GM21515 (cell line): ENCODE measurements around the gene GPR15LG.
A peak's percentile ranks its signal among the peaks of the same experiment; 100 is the strongest.
"Not testable (repeated sequence)": the region's sequence is repeated elsewhere in the genome, so short reads cannot be mapped to it uniquely, and the experiment has no call there.

Experiments used
- ATAC-seq: cut with Tn5 transposase; IDR thresholded peaks from one replicate; pipeline ENCODE4 v1.9.1; 2021; ENCODE audit not compliant: unreplicated experiment

Gene GPR15LG

DNA sequence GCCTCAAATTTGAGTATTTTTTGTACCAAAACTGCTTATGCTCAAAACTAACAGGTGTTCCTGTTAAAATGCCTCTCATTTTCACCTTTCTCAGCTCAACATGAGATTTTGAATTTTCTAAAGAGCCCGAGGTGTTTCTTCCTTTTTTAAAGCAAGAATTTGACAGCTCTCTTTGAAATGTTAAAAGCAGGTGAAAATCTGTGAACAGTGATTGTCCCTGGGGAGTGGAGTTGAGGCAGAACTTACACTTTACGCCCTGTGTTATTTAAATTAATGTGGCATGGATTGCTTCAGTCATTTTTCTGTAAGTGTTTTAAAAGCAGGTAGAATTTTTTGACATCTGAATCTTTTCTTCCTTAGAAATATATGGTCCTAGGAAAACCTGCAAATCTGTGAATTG is 9.2 kb upstream of the GPR15LG start:
- ATAC-seq: no peak

GRCh38 chr10:84166620-84167288 is 6.8 kb upstream of the GPR15LG start:
- ATAC-seq: peak; percentile 39

DNA sequence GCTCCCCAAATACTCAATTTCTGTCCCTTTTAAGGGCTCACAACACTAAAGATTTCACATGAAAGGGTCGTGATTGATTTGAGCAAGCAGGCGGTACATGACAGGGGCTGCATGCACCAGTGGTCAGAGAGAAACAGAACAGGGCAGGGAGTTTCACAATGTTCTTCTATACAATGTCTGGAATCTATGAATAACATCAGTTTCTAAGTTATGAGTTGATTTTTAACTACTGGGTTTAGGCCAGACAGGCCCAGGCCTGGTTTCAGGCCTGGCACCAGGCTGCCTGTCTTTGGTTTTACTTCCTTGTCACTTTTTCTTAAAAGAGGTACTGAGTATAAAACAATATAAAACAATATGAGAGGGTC is 6.3 kb upstream of the GPR15LG start:
- not testable (repeated sequence) for ATAC-seq

DNA sequence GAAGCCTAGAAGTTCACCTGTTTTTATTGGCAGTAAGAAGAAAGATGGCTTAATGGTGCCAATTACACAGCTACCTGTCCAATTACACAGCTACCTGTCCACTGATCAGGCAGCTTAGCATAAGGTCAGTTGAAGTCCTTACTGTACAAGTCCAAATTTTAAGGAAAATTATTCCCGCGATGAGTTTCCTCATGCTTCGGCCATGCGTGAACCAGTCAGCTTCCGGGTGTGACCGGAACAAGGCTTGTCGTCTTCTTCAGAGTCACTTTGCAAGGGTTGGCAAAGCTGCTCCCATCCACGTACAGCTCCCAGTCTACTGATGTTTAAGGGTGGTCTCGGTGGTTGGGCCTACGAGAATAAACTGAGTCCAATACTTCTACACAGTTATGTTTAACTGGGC is 5.2 kb upstream of the GPR15LG start:
- ATAC-seq: not testable (repeated sequence)

GRCh38 chr10:84171237-84171636 is 2.4 kb upstream of the GPR15LG start:
- ATAC-seq: not testable (repeated sequence)

GRCh38 chr10:84171700-84172466 is 1.7 kb upstream of the GPR15LG start:
- not testable (repeated sequence) for ATAC-seq

GRCh38 chr10:84172467-84173356 is 889 bp upstream of the GPR15LG start:
- peak; percentile 63 for ATAC-seq

DNA sequence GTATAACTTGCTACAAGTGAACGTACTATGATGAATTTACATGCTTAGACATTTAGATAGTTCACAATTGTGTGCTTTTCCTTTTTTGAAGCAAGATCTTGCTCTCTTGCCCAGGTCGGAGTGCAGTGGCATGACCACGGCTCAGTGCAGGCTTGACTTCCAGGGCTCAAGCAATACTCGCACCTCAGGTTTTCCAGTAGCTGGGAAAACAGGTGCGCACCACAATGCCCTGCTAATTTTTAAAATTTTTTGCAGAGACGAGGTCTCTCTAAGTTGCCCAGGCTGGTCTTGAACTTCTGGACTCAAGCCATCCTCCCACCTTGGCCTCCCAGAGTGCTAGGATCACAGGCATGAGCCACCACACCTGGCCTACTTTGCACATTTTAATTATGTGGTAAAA is 1.8 kb downstream of the GPR15LG start:
- no peak for ATAC-seq

DNA sequence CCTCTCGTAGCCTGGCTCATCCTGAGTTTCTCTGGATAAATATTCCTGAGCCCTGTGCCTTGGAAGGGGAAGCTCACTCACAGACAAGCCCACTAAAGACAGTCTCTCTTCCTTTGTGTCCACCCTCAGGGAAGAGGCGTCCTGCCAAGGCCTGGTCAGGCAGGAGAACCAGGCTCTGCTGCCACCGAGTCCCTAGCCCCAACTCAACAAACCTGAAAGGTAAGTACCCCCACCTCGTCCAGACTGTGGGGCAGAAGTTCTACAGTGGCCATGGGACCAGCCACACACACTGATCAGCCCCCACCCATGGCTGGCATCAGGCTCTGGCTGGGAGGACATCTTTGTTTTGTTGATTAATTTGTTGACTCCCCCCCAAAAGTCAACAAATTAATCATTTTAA is 2.8 kb downstream of the GPR15LG start:
- ATAC-seq: no peak

DNA sequence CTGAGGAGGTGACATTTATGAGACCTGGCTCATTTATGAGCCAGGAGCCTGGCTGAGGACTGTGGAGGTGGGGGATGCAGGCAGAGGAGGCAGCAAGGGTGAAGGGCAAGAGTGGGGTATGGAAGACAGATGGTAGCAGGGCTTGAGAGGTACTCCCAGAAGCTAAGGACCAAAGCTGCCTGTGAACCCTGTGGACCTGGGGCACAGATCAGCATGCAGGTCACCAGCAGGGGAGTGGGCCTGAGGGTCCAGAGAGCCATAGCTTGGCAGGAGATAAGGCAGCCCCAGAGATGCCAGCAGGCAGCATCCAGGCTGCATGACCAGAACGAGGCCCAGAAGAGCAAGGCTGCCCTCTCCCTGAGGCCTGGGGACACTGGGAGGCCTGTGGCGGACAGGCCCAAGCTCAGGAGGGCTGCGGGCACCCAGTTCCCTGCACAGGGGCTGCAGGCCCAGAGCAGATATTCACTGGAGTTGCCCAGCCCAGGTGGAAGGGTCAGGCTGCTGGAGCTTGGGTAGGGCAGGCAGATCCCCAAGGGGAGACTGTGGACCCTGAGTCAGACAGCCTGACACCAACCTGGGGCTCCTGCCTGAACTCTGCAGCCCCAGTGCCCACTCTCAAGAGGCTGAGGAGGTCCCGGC is 3.4 kb downstream of the GPR15LG start:
- ATAC-seq: no peak

DNA sequence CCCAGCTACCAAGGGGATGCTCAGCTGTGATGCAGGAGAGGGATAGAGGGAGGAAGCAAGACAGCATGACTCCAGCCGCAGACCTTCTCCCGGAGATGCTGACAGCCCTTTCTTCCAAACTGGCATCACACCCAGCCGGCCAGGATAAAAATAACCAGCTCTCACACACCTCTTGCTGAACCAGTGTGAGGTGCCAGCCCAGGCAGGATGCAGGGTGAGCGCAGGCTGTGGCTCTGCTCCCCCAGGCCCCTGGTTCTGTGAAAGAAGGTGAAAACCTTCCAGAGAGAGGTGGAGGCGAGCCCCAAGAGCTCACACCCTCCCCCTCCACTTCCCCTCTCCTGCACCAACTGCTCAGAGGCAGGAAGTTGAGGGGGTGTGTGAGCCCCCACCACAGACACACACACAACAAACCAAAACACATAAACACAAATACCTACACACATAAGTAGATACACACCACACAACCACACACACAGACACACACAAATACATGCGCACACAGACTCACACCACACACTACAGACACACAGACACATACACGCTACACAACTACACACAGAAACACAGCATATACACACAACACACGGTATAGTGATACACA is 4.0 kb downstream of the GPR15LG start:
- no peak for ATAC-seq

DNA sequence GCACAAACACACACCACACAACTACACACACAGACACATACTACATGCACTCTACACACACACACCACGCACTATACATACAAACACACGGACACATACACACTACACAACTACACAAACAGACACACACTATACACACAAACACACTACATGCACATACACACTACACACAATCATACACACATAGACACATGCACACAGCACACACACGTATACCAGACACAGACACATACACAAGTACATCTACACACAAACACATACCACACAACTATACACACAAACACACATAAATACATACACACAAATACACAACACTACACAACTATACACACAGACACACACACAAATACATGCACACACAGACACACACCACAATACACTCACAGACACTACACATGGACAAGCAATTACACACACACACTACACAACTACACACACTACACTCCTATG is 4.6 kb downstream of the GPR15LG start:
- ATAC-seq: no peak

DNA sequence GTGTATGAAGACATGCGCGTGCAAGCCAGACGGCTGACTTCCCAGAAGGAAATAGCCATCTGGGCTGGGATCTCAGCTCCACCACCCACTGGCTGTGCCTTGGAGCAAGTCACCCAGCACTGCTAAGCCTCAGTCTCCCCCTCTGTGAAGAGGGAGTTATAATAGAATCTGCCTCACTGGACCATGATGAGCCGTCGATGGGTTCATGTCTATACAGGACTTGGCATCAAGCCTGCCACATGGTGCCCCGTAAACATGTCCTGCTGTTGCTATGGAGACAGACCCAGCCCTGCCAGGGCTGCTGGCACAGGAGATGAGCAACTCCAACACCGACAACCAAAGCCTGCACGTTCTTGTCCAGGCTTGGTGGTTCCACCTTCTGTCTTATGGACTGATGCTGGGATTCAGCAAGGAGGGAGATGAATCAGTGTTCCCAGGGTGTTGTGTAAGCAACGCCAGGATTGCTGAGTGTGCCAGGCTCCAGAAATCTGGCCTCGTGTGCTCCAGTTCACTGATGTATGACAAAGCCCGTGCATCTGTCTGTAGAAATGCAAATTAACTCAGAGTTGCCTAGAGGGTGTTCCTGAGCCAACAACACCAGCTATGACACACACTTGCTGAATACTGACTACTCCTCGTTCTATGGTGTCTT is 5.6 kb downstream of the GPR15LG start:
- peak; percentile 91 for ATAC-seq

DNA sequence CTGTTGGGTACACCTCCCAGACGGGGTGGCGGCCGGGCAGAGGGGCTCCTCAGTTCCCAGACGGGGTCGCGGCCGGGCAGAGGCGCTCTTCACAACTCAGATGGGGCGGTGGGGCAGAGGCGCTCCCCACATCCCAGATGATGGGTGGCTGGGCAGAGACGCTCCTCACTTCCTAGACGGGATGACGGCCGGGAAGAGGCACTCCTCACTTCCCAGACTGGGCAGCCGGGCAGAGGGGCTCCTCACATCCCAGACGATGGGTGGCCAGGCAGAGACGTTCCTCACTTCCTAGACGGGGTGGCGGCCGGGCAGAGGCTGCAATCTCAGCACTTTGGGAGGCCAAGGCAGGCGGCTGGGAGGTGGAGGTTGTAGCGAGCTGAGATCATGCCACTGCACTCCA is 6.8 kb downstream of the GPR15LG start:
- not testable (repeated sequence) for ATAC-seq

DNA sequence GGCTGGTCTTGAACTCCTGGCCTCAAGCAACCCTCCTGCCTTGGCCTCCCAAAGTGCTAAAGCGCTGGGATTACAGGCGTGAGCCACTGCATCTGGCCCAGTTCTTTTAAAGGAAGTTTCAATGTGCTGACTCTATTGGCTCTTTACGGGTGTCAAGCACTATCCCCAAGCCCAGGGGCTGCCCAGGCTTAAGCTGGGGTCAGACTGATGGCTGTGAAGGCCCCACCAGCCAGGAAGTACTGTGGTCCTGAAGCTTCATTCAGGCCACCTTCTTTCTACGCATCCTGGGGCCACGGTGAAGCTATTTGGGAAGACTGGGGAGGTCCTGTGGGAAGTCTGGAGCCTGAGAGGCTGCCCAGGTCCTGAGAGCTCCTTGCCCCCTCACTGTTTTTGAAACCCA is 8.0 kb downstream of the GPR15LG start:
- no peak for ATAC-seq

DNA sequence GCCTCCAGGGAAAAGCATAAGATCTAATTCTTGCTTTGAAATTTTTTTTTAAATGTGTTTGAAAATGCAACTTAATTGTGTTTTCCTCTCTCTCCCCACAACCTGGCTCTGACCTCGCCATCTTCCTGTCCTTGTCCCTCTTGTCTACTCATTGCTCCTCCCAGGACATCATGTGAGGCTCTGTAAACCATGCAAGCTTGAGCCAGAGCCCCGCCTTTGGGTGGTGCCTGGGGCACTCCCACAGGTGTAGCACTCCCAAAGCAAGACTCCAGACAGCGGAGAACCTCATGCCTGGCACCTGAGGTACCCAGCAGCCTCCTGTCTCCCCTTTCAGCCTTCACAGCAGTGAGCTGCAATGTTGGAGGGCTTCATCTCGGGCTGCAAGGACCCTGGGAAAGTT is 10.9 kb downstream of the GPR15LG start:
- no peak for ATAC-seq

GRCh38 chr10:84185526-84186175 is 12.1 kb downstream of the GPR15LG start:
- no peak for ATAC-seq

DNA sequence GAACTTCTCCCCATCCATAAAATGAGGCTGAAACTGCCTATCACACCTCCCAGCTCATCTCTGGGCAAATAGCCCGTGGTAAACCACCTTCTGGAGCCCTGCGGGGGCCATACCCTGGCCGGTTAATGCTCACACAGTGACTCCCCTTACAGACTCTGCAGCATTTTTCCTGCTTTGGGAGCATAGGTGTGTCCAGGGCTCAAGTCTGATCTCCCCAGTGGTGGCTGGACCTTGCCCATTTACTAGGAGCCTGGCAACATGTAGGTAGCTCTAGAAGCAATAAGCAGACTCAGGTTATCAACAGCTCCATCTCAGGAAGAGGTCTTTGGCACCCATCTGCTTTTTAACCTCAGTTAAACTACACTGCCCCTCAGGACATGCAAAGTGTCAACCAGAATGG is 15.2 kb downstream of the GPR15LG start:
- ATAC-seq: no peak

GRCh38 chr10:84190621-84191020 is 17.0 kb downstream of the GPR15LG start:
- ATAC-seq: no peak

DNA sequence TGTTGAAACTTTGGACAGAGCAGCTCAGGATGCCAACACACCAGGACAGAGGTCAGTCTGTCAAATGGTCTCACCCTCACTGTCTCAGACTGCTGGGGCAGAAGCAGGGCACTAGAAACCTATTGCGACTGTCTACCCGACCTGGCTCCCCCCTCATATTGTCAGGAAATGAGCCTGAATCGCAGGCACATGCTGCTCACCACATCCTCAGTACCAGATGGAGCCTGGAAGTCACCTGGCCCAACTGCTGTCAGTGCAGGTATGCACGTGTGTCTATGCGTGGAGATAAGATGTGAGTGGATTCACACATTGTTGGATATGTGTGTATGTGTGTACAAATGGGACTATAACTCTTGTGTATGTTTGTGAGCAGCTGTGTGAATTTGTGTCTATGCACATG is 17.5 kb downstream of the GPR15LG start:
- ATAC-seq: no peak
